HCT116 (cell line): ENCODE results near the gene SPOP. TPM values are rescaled to one million over a fixed set of nuclear protein-coding genes. Genes with fewer than 3 reads are reported as not detected.

Source experiments
- ATAC-seq: fragments of 200-7000 bp; cut with Tn5 transposase; 2 replicates; pipeline ENCODE4 v1.9.1; 2020; ENCODE audit warnings: mild to moderate bottlenecking, moderate library complexity
- BruUV-seq: library from RNA; stranded (reverse); fragments of 400-500 nt; replicated peaks from 2 replicates; lab custom pipeline; 2021; lab: Mats Ljungman, UMichigan
- CTCF ChIA-PET: fragments of 300-600 bp; sonication (Branson Sonifier 250); formaldehyde crosslinking; loops from one replicate; lab custom pipeline; 2021; ENCODE audit warnings: antibody characterized with exemption; lab: Charles Lee
- POLR2A ChIA-PET: fragments of 300-600, 350-600 bp; sonication (Branson Sonifier 250); formaldehyde crosslinking; loops from one replicate; lab custom pipeline; 2021; ENCODE audit warnings: antibody characterized with exemption; lab: Charles Lee
- RAD21 ChIA-PET, 2 experiments: fragments of 300-600 bp; sonication (Branson Sonifier 250); formaldehyde crosslinking; loops; one replicate each; lab custom pipeline; 2023; ENCODE audit warnings: low total read pairs in 2 of 2; ENCODE audit not compliant: uncharacterized antibody in 2 of 2, unreplicated experiment in 2 of 2, low non-redundant PET in 1 of 2; lab: Charles Lee
- DNase-seq: peaks from one replicate; pipeline ENCODE4 v3.0.0-alpha.2; 2010; ENCODE audit warnings: low read depth, low spot score
- H2AFZ ChIP-seq: fragments of 200-600 bp; shearing (Covaris generic), sonication (generic); 2 replicates; pipeline ENCODE4 v1.6.1; 2017; ENCODE audit warnings: low read depth, mixed run types, mixed read lengths, antibody characterized with exemption, low read length; ENCODE audit not compliant: poor library complexity, severe bottlenecking
- H3K27ac ChIP-seq: 2 replicates; pipeline ENCODE4 v1.5.1; 2012; ENCODE audit warnings: low read depth, low read length
- H3K27me3 ChIP-seq: fragments of 200-600 bp; sonication (generic); 2 replicates; pipeline ENCODE4 v1.6.1; 2016; ENCODE audit warnings: mixed run types, low read length, mixed read lengths; ENCODE audit not compliant: insufficient read depth
- H3K36me3 ChIP-seq, 2 experiments: fragments of 200-500 bp in 1 of 2; fragments of 200-600 bp in 1 of 2; sonication (Bioruptor generic) in 1 of 2; sonication (generic) in 1 of 2; 2 replicates each; pipeline versions ENCODE4 v1.5.1 to v1.6.1; 2014 to 2016; ENCODE audit warnings: low read length in 2 of 2, inconsistent platforms in 1 of 2, mixed read lengths in 1 of 2, mixed run types in 1 of 2; ENCODE audit not compliant: insufficient read depth in 2 of 2, control insufficient read depth in 1 of 2
- H3K4me1 ChIP-seq, 2 experiments: fragments of 200-600 bp in 1 of 2; sonication (generic) in 1 of 2; 2 replicates each; pipeline versions ENCODE4 v1.5.1 to v1.6.1; 2012 to 2017; ENCODE audit warnings: low read length in 2 of 2, inconsistent platforms in 1 of 2, mild to moderate bottlenecking in 1 of 2, mixed read lengths in 1 of 2, mixed run types in 1 of 2, moderate library complexity in 1 of 2; ENCODE audit not compliant: insufficient read depth in 2 of 2, control insufficient read depth in 1 of 2
- H3K4me2 ChIP-seq: fragments of 200-600 bp; sonication (generic); 2 replicates; pipeline ENCODE4 v1.6.1; 2017; ENCODE audit warnings: mixed run types, low read length, mixed read lengths
- H3K4me3 ChIP-seq, 2 experiments: fragments of 200-600 bp in 1 of 2; sonication (generic) in 1 of 2; replicated peaks in 1 of 2; 2 replicates each; pipeline ENCODE4 v1.5.1; 2011 to 2016; ENCODE audit warnings: low read length in 2 of 2, control low read depth in 1 of 2, low read depth in 1 of 2, mild to moderate bottlenecking in 1 of 2, mixed read lengths in 1 of 2, mixed run types in 1 of 2
- H3K79me2 ChIP-seq: fragments of 200-600 bp; sonication (generic); 2 replicates; pipeline ENCODE4 v1.6.1; 2017; ENCODE audit warnings: mild to moderate bottlenecking, mixed run types, low read length, moderate library complexity, mixed read lengths; ENCODE audit not compliant: insufficient read depth
- H3K9ac ChIP-seq: fragments of 200-600 bp; sonication (generic); 2 replicates; pipeline ENCODE4 v1.6.1; 2016; ENCODE audit warnings: low read length, mixed read lengths
- H3K9me2 ChIP-seq: fragments of 200-600 bp; sonication (generic), shearing (Covaris generic); 2 replicates; pipeline ENCODE4 v1.6.1; 2017; ENCODE audit warnings: mixed run types, mild to moderate bottlenecking, moderate library complexity; ENCODE audit not compliant: insufficient read depth
- H3K9me3 ChIP-seq, 2 experiments: fragments of 200-500 bp in 1 of 2; fragments of 200-600 bp in 1 of 2; sonication (Bioruptor generic) in 1 of 2; sonication (generic) in 1 of 2; 2 replicates each; pipeline ENCODE4 v1.6.1; 2014 to 2017; ENCODE audit warnings: low read length in 2 of 2, mixed read lengths in 2 of 2, inconsistent platforms in 1 of 2, low read depth in 1 of 2, mild to moderate bottlenecking in 1 of 2, mixed run types in 1 of 2, moderate library complexity in 1 of 2; ENCODE audit not compliant: control insufficient read depth in 1 of 2, insufficient read depth in 1 of 2
- H4K20me1 ChIP-seq: fragments of 200-600 bp; sonication (generic), shearing (Covaris generic); 2 replicates; pipeline ENCODE4 v1.6.1; 2017; ENCODE audit warnings: mixed run types, mild to moderate bottlenecking, moderate library complexity; ENCODE audit not compliant: insufficient read depth
- ATF3 ChIP-seq: IDR thresholded peaks from 2 replicates; pipeline ENCODE4 v1.6.1; 2012
- CEBPB ChIP-seq: IDR thresholded peaks from 2 replicates; pipeline ENCODE4 v1.6.1; 2012; ENCODE audit warnings: low read depth
- CTCF ChIP-seq, 3 experiments: fragments of 200-600 bp in 1 of 3; sonication (generic) in 1 of 3; IDR thresholded peaks in 2 of 3; conservative IDR thresholded peaks in 1 of 3; 2 replicates each; pipeline ENCODE4 v1.5.1; 2012 to 2017; ENCODE audit warnings: low read depth in 2 of 3, low read length in 2 of 3, antibody characterized with exemption in 1 of 3, borderline replicate concordance in 1 of 3, control low read depth in 1 of 3, mild to moderate bottlenecking in 1 of 3, mixed read lengths in 1 of 3, mixed run types in 1 of 3, moderate library complexity in 1 of 3; ENCODE audit not compliant: insufficient read depth in 1 of 3
- ELF1 ChIP-seq: IDR thresholded peaks from 2 replicates; pipeline ENCODE4 v1.6.1; 2012; ENCODE audit warnings: low read depth, borderline replicate concordance
- EZH2 ChIP-seq: fragments of 200-600 bp; sonication (generic); IDR thresholded peaks from 2 replicates; pipeline ENCODE4 v1.6.1; 2017; ENCODE audit warnings: antibody characterized with exemption, mixed run types
- EZH2phosphoT487 ChIP-seq: fragments of 200-600 bp; IDR thresholded peaks from 2 replicates; pipeline ENCODE4 v1.6.1; 2018; ENCODE audit warnings: antibody characterized with exemption, borderline replicate concordance
- FOSL1 ChIP-seq: IDR thresholded peaks from 2 replicates; pipeline ENCODE4 v1.6.1; 2012; ENCODE audit warnings: low read depth
- JUND ChIP-seq: IDR thresholded peaks from 2 replicates; pipeline ENCODE4 v1.6.1; 2012
- MAX ChIP-seq: IDR thresholded peaks from 2 replicates; pipeline ENCODE4 v1.6.1; 2012
- POLR2A ChIP-seq: IDR thresholded peaks from 2 replicates; pipeline ENCODE4 v1.7.0; 2011; ENCODE audit warnings: borderline replicate concordance; ENCODE audit not compliant: insufficient read depth, insufficient read length; ENCODE audit errors: extremely low read depth
- POLR2AphosphoS5 ChIP-seq: IDR thresholded peaks from 2 replicates; pipeline ENCODE4 v1.6.1; 2011; ENCODE audit warnings: mild to moderate bottlenecking, low read depth, low read length, moderate library complexity
- RAD21 ChIP-seq: IDR thresholded peaks from 2 replicates; pipeline ENCODE4 v1.6.1; 2012; ENCODE audit warnings: low read depth, mild to moderate bottlenecking
- SP1 ChIP-seq: IDR thresholded peaks from 2 replicates; pipeline ENCODE4 v1.6.1; 2012; ENCODE audit warnings: low read depth
- TCF7L2 ChIP-seq: IDR thresholded peaks from 2 replicates; pipeline ENCODE4 v1.7.0; 2011; ENCODE audit warnings: borderline replicate concordance, inconsistent platforms; ENCODE audit not compliant: insufficient read depth, insufficient read length; ENCODE audit errors: extremely low read depth
- YY1 ChIP-seq: IDR thresholded peaks from 2 replicates; pipeline ENCODE4 v1.6.1; 2011; ENCODE audit warnings: low read length, low read depth, moderate library complexity, mild to moderate bottlenecking; ENCODE audit not compliant: insufficient replicate concordance; ENCODE audit errors: extremely low read depth
- ZFX ChIP-seq: fragments of 450-650 bp; IDR thresholded peaks from 2 replicates; pipeline ENCODE4 v1.6.1; 2017
- intact Hi-C: fragments of 100-400 bp; cut with micrococcal nuclease; formaldehyde crosslinking; loops from 2 replicates; pipeline ENCODE4 v1.10.0; 2022
- total RNA-seq: library from RNA; stranded (reverse); gene quantifications from one replicate; pipeline ENCODE4 v1.2.1, GENCODE V29; 2021; ENCODE audit not compliant: unreplicated experiment

Gene SPOP
- total RNA-seq, 1 experiment from 2014 or later = 85.1 TPM

GRCh38 chr17:49571764-49572163, 106.1 kb downstream of the SPOP start:
- no peaks in the 10 kb centered on the region for H4K20me1 ChIP-seq
- peaks cover 0 to 22% of the 10 kb centered on the region in 2 experiments; a peak in 3 of 4 replicates for H3K4me1 ChIP-seq
- H2AFZ ChIP-seq = no peak overlapping the region
- no peaks in the 10 kb centered on the region for H3K9me2 ChIP-seq
- RAD21 ChIA-PET = no interaction called here
- CTCF ChIA-PET = interaction anchor here (0.5 to 5.9 kb wide), 6 partner anchors 15 to 425 kb away, joined by 3 to 92 read pairs (median 20); partner anchors contain the start of gene SLC35B1
- DNase-seq = no peak
- H3K36me3 ChIP-seq = no peaks in the 10 kb centered on the region
- TF ChIP-seq POLR2A = no peak
- no peak overlapping the region for H3K4me3 ChIP-seq
- H3K27me3 ChIP-seq = peaks cover 11% of the 10 kb centered on the region; the same call in 1 of the 2 replicates
- intact Hi-C loops = no loop called here
- no peak overlapping the region for H3K27ac ChIP-seq
- no peaks in the 10 kb centered on the region for H3K79me2 ChIP-seq
- no TSS peak for BruUV-seq
- ATAC-seq = no peak
- H3K9ac ChIP-seq = no peak overlapping the region
- H3K4me2 ChIP-seq = no peak overlapping the region
- POLR2A ChIA-PET = no interaction called here
- H3K9me3 ChIP-seq = no peaks in the 10 kb centered on the region

- H3K9me3 ChIP-seq = no peaks in the 10 kb centered on the region
- POLR2A ChIA-PET = no interaction called here
- no peak for ATAC-seq
- no peak overlapping the region for H3K4me2 ChIP-seq
- H2AFZ ChIP-seq = no peak overlapping the region
- H3K79me2 ChIP-seq = no peaks in the 10 kb centered on the region
- no peak for DNase-seq
- no peaks in the 10 kb centered on the region for H3K36me3 ChIP-seq
- peaks cover 0 to 22% of the 10 kb centered on the region in 2 experiments; a peak in 3 of 4 replicates for H3K4me1 ChIP-seq
- no peak overlapping the region for H3K9ac ChIP-seq
- no TSS peak for BruUV-seq
- no peak overlapping the region for H3K4me3 ChIP-seq
- TF ChIP-seq ELF1 = no peak
- TF ChIP-seq RAD21 = no peak
- no peak for TF ChIP-seq EZH2
- TF ChIP-seq TCF7L2 = no peak
- TF ChIP-seq JUND = no peak
- no peak for TF ChIP-seq FOSL1
- no peak for TF ChIP-seq MAX
- no peak for TF ChIP-seq CTCF (IDR thresholded peaks at IDR 0.05 in 2 of 3, conservative IDR thresholded peaks at IDR 0.05 in 1 of 3; ENCODE audit: borderline replicate concordance in 1 of 3, insufficient read depth in 1 of 3, low read depth in 2 of 3, low read length in 2 of 3)
- TF ChIP-seq CEBPB = no peak
- no peak for TF ChIP-seq EZH2phosphoT487
- no peak for TF ChIP-seq POLR2A
- no peak for TF ChIP-seq SP1
- no peak for TF ChIP-seq ZFX
- TF ChIP-seq ATF3 = no peak
- TF ChIP-seq YY1 = no peak
- no peak for TF ChIP-seq POLR2AphosphoS5
- no peak overlapping the region for H3K27ac ChIP-seq
- H3K9me2 ChIP-seq = no peaks in the 10 kb centered on the region
- intact Hi-C loops = no loop called here
- no peaks in the 10 kb centered on the region for H4K20me1 ChIP-seq
- RAD21 ChIA-PET = no interaction called here
- CTCF ChIA-PET = interaction anchor here (0.6 to 5.9 kb wide), 6 partner anchors 14 to 426 kb away, joined by 3 to 92 read pairs (median 20); partner anchors contain the start of gene SLC35B1
- H3K27me3 ChIP-seq = peaks cover 11% of the 10 kb centered on the region; the same call in 1 of the 2 replicates
Observed at GRCh38 chr17:49571283-49571682, 106.6 kb downstream of the SPOP start.
